NK-92 (cell line): ENCODE measurements around the gene EXOC5.

Experiments used
- DNase-seq: peaks from one replicate; lab custom pipeline; 2025; ENCODE audit not compliant: unreplicated experiment; lab: John Stamatoyannopoulos, UW

EXOC5 gene

GRCh38 chr14:57168138-57168679 lies 100.5 kb downstream of the EXOC5 start:
- DNase-seq = no peak

- DNase-seq = no peak
These were observed 107.0 kb downstream of the EXOC5 start for GRCh38 chr14:57161583-57162234.

GRCh38 chr14:57160333-57160732 lies 108.4 kb downstream of the EXOC5 start:
- no peak for DNase-seq

GRCh38 chr14:57153286-57153685 lies 115.4 kb downstream of the EXOC5 start:
- DNase-seq = no peak
